Body of pancreas (tissue), 4 donors: Measurements from ENCODE around the gene AGAP1.

ENCODE experiments used
- CTCF ChIP-seq, 7 experiments: fragments of 450-650 bp in 4 of 7; fragments of 200-600 bp in 3 of 7; sonication (generic) in 3 of 7; IDR thresholded peaks; one replicate each; pipeline ENCODE4 v1.5.1; 2016 to 2019; ENCODE audit warnings: antibody characterized with exemption in 7 of 7
- POLR2A ChIP-seq, 3 donors: fragments of 450-650 bp; IDR thresholded peaks; one replicate each; pipeline ENCODE4 v1.6.1; 2016; ENCODE audit warnings: antibody characterized with exemption in 3 of 3, mild to moderate bottlenecking in 2 of 3

GRCh38 chr2:235769046-235769445 lies 275.2 kb downstream of the AGAP1 start:
- TF ChIP-seq CTCF (IDR thresholded peaks at IDR 0.05) = no peak
- TF ChIP-seq POLR2A (IDR thresholded peaks at IDR 0.05) = no peak
